ENCODE results near the gene CDK17. TPM values are rescaled to one million over a fixed set of nuclear protein-coding genes. Genes with fewer than 3 reads are reported as not detected.

Gene CDK17
- total RNA-seq, 4 donors from 2014 or later, result 93.5 to 105 (median 102) TPM

DNA sequence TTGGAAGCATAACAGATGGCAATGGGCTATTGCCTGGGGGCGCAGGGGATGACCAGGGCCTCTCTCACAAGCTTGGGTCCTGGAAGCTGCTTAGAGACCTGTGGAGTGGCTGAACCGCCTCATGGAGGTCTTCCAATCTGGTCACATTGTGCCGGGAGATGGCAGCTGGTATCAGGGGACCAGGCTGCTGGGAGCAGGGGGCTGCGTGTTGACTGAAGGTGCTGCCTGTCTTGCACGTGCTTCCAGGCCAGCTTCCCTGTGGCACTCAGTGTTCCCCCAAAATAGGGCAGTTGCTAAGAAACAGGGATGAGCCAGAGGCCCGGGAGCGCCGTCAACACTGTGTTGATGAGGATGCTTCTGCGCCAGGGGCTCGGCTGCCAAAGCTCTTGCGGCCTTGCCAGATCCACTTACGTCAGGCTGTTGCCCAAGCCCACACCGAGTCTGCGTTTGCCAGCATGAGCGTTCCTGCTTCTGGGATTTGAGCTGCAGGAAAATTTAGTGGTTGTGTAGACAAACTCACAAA, 166.2 kb downstream of the CDK17 start:
- Histone ChIP-seq H3K4me1 (peaks cover 46 to 51% of the 10 kb centered on the region in 2 donors), H3K4me3 (no peak overlapping the region), H3K36me3 (no peaks in the 10 kb centered on the region), H3K27ac (peak overlapping the region; percentile 88 to 96), H3K9me3 (no peaks in the 10 kb centered on the region), H3K27me3 (no peaks in the 10 kb centered on the region)
- peak in 1 of 2 donors; percentile 5 for TF ChIP-seq POLR2A (IDR thresholded peaks at IDR 0.05)
- TF ChIP-seq, protein P1, sequence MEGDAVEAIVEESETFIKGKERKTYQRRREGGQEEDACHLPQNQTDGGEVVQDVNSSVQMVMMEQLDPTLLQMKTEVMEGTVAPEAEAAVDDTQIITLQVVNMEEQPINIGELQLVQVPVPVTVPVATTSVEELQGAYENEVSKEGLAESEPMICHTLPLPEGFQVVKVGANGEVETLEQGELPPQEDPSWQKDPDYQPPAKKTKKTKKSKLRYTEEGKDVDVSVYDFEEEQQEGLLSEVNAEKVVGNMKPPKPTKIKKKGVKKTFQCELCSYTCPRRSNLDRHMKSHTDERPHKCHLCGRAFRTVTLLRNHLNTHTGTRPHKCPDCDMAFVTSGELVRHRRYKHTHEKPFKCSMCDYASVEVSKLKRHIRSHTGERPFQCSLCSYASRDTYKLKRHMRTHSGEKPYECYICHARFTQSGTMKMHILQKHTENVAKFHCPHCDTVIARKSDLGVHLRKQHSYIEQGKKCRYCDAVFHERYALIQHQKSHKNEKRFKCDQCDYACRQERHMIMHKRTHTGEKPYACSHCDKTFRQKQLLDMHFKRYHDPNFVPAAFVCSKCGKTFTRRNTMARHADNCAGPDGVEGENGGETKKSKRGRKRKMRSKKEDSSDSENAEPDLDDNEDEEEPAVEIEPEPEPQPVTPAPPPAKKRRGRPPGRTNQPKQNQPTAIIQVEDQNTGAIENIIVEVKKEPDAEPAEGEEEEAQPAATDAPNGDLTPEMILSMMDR (IDR thresholded peaks at IDR 0.05), result peak in 1 of 4 experiments; percentile 12
- DNase-seq, result peak; percentile 98 to 99
- intact Hi-C loops (cut with DNase I; ENCODE audit: low total_unique reads), result loop anchor here (10.0 kb wide), 1 partner anchor 161 kb away; no protein-coding TSS in a partner anchor

DNA sequence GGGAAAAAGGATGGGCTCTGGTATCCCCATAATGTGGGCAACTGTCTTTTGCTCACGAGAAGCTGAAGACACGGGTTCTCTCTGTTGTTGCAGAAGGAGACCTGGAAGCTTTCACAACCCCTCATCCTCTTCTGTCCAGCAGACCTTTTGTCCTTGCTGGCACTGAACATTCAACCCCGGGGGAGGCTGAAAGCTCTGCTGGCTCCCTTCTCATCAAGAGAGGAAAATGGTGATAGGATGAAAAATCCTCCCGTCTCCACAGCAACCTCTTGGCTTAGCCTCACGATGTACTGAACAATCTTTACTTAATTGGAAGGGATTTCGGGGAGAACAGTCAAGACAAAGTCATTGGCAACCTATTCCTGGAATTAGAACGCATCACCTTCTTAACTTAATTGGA, 167.1 kb downstream of the CDK17 start:
- DNase-seq, result peak; percentile 86 to 88
- H3K9me3 ChIP-seq, result no peaks in the 10 kb centered on the region
- TF ChIP-seq POLR2A (IDR thresholded peaks at IDR 0.05), result no peak
- TF ChIP-seq, protein P1 (IDR thresholded peaks at IDR 0.05), result no peak
- intact Hi-C loops (cut with DNase I; ENCODE audit: low total_unique reads), result loop anchor here (10.0 kb wide), 1 partner anchor 162 kb away; no protein-coding TSS in a partner anchor
- H3K36me3 ChIP-seq, result no peaks in the 10 kb centered on the region
- H3K27me3 ChIP-seq, result no peaks in the 10 kb centered on the region
- H3K4me3 ChIP-seq, result no peak overlapping the region
- peaks cover 37 to 43% of the 10 kb centered on the region in 2 donors for H3K4me1 ChIP-seq
- H3K27ac ChIP-seq, result peak overlapping the region; percentile 88 to 96

DNA sequence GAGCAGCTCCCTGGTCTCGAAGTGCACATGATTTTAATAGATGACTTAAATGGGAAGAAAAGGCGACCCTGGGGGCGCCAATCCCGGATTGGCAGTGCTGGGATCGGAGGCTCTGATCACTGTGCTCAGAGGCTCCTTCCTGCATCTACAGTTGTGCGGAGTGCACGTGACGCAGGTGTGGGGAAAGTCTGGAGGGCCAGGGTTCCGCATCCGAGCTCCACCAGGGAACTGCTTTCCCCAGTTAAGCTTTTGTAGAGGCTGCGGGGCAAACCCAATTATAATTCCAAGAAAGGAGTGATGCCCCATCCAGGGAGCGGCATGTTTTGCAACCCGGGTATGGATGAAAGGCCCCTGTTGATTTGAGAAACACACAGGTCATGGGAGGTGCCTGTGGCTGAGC, 169.6 kb downstream of the CDK17 start:
- intact Hi-C loops (cut with DNase I; ENCODE audit: low total_unique reads), result loop anchor here (10.0 kb wide), 1 partner anchor 164 kb away; no protein-coding TSS in a partner anchor
- H3K4me3 ChIP-seq, result no peak overlapping the region
- no peaks in the 10 kb centered on the region for H3K9me3 ChIP-seq
- H3K36me3 ChIP-seq, result no peaks in the 10 kb centered on the region
- DNase-seq, result no peak
- H3K4me1 ChIP-seq, result peaks cover 21 to 24% of the 10 kb centered on the region in 2 donors
- no peak for TF ChIP-seq POLR2A (IDR thresholded peaks at IDR 0.05)
- TF ChIP-seq, protein P1 (IDR thresholded peaks at IDR 0.05), result no peak
- H3K27ac ChIP-seq, result peak overlapping the region; percentile 88 to 96
- H3K27me3 ChIP-seq, result no peaks in the 10 kb centered on the region

DNA sequence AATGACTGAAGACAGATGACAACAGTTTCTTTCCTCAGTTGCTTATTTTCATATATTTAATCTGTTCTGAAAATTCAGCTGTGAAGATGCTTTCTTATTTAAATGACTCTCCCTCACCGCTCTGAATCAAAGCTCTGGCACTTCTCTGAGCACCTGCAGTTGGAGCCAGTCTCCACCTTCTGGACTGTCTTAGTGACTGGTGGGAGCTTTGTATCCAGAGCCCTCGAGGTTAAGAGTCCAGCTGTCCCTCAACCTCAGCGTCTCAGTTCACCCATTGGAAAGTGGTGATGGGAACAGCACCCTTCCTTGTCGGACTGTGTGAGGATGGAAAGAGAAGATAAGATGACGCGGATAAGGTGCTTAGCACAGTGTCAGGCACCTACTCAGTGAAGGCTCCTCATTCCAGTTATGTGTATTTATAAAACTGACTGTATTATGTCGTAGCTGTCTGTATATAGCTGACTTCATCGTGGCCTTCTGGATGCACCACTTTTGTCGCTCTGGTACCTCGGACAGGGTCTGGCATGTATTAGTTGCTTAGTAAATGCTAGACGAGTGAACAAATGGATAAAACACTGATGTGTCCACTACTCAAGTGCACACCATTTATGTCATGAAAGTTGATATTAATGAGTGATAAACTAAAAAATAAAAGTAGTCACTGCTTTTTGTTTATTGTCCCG, 171.5 kb downstream of the CDK17 start:
- intact Hi-C loops (cut with DNase I; ENCODE audit: low total_unique reads), result no loop called here
- no peak overlapping the region for H3K4me3 ChIP-seq
- peak overlapping the region; percentile 10 to 26 for H3K27ac ChIP-seq
- no peaks in the 10 kb centered on the region for H3K36me3 ChIP-seq
- TF ChIP-seq, protein P1 (IDR thresholded peaks at IDR 0.05), result no peak
- no peak for TF ChIP-seq POLR2A (IDR thresholded peaks at IDR 0.05)
- no peaks in the 10 kb centered on the region for H3K9me3 ChIP-seq
- H3K27me3 ChIP-seq, result no peaks in the 10 kb centered on the region
- DNase-seq, result no peak
- H3K4me1 ChIP-seq, result peaks cover 15 to 16% of the 10 kb centered on the region in 2 donors

Small RNAs within 50 kb of the gene (small RNA-seq; reads per million reads assigned to genes)
- gene RN7SKP11 (not detected), gene RNU4-24P (not detected)

Other genes with a start within 250 kb of the CDK17 start
- 10 to 100 TPM; 36.8 to 81.1 (median 44.9) TPM for gene ELK3, start 206.1 kb downstream of the CDK17 start, total RNA-seq
- gene CFAP54, start 89.1 kb upstream of the CDK17 start, total RNA-seq, result 10 to 100 TPM in 1 of 4 donors, 1 to 10 TPM in 3; 1.3 to 14.2 (median 6.2) TPM

Measured in uterus (tissue), 4 donors.